Adrenal gland (tissue), 12 donors: ENCODE results near the gene PRMT2. TPM values are rescaled to one million over a fixed set of nuclear protein-coding genes. Genes with fewer than 3 reads are reported as not detected.

Experiments used
- DNase-seq, 7 donors: peaks; one replicate each; pipeline ENCODE4 v3.0.0-alpha.2; 2019 to 2020
- H3K27ac ChIP-seq, 5 donors: fragments of 200-600 bp; sonication (generic) in 4 of 5; 1 replicate in 3 of 5; 2 replicates in 2 of 5; pipeline versions ENCODE4 v1.5.1 to v1.8.0; 2016 to 2020; ENCODE audit warnings: mild to moderate bottlenecking in 1 of 5
- H3K27me3 ChIP-seq: fragments of 200-600 bp; 2 replicates; pipeline ENCODE4 v1.8.0; 2021
- H3K36me3 ChIP-seq, 2 donors: fragments of 200-600 bp; replicated peaks in 1 of 2; 1 replicate in 1 of 2; 2 replicates in 1 of 2; pipeline versions ENCODE4 v1.5.1 to v1.8.0; 2018 to 2022
- H3K4me1 ChIP-seq, 2 donors: fragments of 200-600 bp; replicated peaks in 1 of 2; 1 replicate in 1 of 2; 2 replicates in 1 of 2; pipeline versions ENCODE4 v1.5.1 to v1.8.0; 2018 to 2021
- H3K4me3 ChIP-seq, 4 donors: fragments of 200-600 bp; sonication (generic) in 3 of 4; one replicate each; pipeline ENCODE4 v1.5.1; 2016 to 2018
- H3K9me3 ChIP-seq, 3 donors: fragments of 200-600 bp; sonication (generic) in 1 of 3; replicated peaks in 1 of 3; 1 replicate in 2 of 3; 2 replicates in 1 of 3; pipeline versions ENCODE4 v1.5.1 to v1.8.0; 2016 to 2021
- POLR2A ChIP-seq, 2 donors: fragments of 450-650 bp; IDR thresholded peaks; one replicate each; pipeline ENCODE4 v1.6.1; 2017; ENCODE audit warnings: antibody characterized with exemption in 2 of 2, mild to moderate bottlenecking in 2 of 2, moderate library complexity in 1 of 2
- WGBS, 4 donors: extraction: QIAGEN DNeasy Blood & Tissue Kit in 2 of 4; methylation state at CpG; one replicate each; pipeline versions ENCODE4 v1.1.5 to v1.1.7; 2013 to 2017; 5-methylcytosine and 5-hydroxymethylcytosine counted together
- intact Hi-C, 2 donors: fragments of 100-400 bp; cut with DNase I; formaldehyde crosslinking; loops; one replicate each; pipeline versions ENCODE4 v1.14.1 to v1.15.0; 2022 to 2023
- polyA plus RNA-seq, 3 donors: library from polyadenylated mRNA; stranded (reverse); fragments of 200-250 nt in 2 of 3; fragments of 350-450 nt in 1 of 3; fragmentation: Illumina TruSeq in 1 of 3; extraction: RNeasy Lipid Tissue Mini Kit (QIAGEN cat#74804) in 1 of 3; gene quantifications; one replicate each; pipeline ENCODE4 v1.2.3, GENCODE V29; 2013 to 2014
- total RNA-seq, 9 donors: library from RNA; depleted of rRNA in 4 of 9; stranded (reverse); fragments of >200 nt in 4 of 9; fragments of 120-200 nt in 1 of 9; fragmentation: NEBNext Ultra II Directional in 1 of 9; extraction: Animal tissue kit (Norgen Biotek cat#: 25700) in 1 of 9; gene quantifications; one replicate each; pipeline versions ENCODE4 v1.1.0 to v1.2.4, GENCODE V29; 2013 to 2023
- TF ChIP-seq, protein P1 (sequence below), 6 experiments: fragments of 450-650 bp in 4 of 6; fragments of 200-600 bp in 2 of 6; sonication (generic) in 1 of 6; IDR thresholded peaks; 1 replicate in 5 of 6; 2 replicates in 1 of 6; pipeline versions ENCODE4 v1.5.1 to v1.8.0; 2016 to 2021; ENCODE audit warnings: antibody characterized with exemption in 6 of 6, mild to moderate bottlenecking in 2 of 6, moderate library complexity in 1 of 6
- donor health status: healthy with polysubstance abuse.
- donor health status: Bipolar disorder and iron deficiency.
- donor health status: DM: yes; HTN: yes; CAD: no.
- donor health status: DM: no; HTN: no; CAD: no.
- donor health status: DM: no; HTN: no; CAD: no.
- donor health status: DM: yes; HTN: yes; CAD: no.

PRMT2 gene
- total and polyA plus RNA-seq, 12 donors = 47.4 to 115 (median 74.5) TPM

GRCh38 chr21:46641656-46642055, 6.2 kb downstream of the PRMT2 start:
- no peak overlapping the region for H3K27ac ChIP-seq
- no peak for TF ChIP-seq POLR2A (IDR thresholded peaks at IDR 0.05)
- TF ChIP-seq, protein P1, sequence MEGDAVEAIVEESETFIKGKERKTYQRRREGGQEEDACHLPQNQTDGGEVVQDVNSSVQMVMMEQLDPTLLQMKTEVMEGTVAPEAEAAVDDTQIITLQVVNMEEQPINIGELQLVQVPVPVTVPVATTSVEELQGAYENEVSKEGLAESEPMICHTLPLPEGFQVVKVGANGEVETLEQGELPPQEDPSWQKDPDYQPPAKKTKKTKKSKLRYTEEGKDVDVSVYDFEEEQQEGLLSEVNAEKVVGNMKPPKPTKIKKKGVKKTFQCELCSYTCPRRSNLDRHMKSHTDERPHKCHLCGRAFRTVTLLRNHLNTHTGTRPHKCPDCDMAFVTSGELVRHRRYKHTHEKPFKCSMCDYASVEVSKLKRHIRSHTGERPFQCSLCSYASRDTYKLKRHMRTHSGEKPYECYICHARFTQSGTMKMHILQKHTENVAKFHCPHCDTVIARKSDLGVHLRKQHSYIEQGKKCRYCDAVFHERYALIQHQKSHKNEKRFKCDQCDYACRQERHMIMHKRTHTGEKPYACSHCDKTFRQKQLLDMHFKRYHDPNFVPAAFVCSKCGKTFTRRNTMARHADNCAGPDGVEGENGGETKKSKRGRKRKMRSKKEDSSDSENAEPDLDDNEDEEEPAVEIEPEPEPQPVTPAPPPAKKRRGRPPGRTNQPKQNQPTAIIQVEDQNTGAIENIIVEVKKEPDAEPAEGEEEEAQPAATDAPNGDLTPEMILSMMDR (IDR thresholded peaks at IDR 0.05) = no peak
- H3K9me3 ChIP-seq = no peaks in the 10 kb centered on the region
- H3K36me3 ChIP-seq = peaks cover 0 to 44% of the 10 kb centered on the region in 2 donors
- H3K4me3 ChIP-seq = no peak overlapping the region
- no peaks in the 10 kb centered on the region for H3K27me3 ChIP-seq
- peaks cover 3 to 22% of the 10 kb centered on the region in 2 donors for H3K4me1 ChIP-seq
- 74 to 78% (median 76%) methylated on average over 7 to 8 of the region's 8 CpGs for WGBS, 4 donors
- intact Hi-C loops = no loop called here
- DNase-seq = no peak

GRCh38 chr21:46643379-46644177, 8.1 kb downstream of the PRMT2 start:
- Histone ChIP-seq H3K36me3 (peaks cover 0 to 63% of the 10 kb centered on the region in 2 donors), H3K27me3 (no peaks in the 10 kb centered on the region), H3K27ac (no peak overlapping the region), H3K4me3 (no peak overlapping the region), H3K4me1 (peaks cover 0 to 7% of the 10 kb centered on the region in 2 donors), H3K9me3 (no peaks in the 10 kb centered on the region)
- DNase-seq = no peak
- TF ChIP-seq, protein P1 (IDR thresholded peaks at IDR 0.05) = no peak
- TF ChIP-seq POLR2A (IDR thresholded peaks at IDR 0.05) = no peak
- 84 to 88% (median 87%) methylated on average over 11 to 12 of the region's 12 CpGs for WGBS, 4 donors
- intact Hi-C loops = no loop called here

GRCh38 chr21:46645840-46646239, 10.4 kb downstream of the PRMT2 start:
- Histone ChIP-seq H3K27ac (no peak overlapping the region), H3K4me3 (no peak overlapping the region), H3K27me3 (no peaks in the 10 kb centered on the region), H3K4me1 (no peaks in the 10 kb centered on the region), H3K36me3 (peaks cover 0 to 84% of the 10 kb centered on the region in 2 donors), H3K9me3 (no peaks in the 10 kb centered on the region)
- 91 to 98% (median 97%) methylated on average over 5 of the region's 5 CpGs for WGBS, 4 donors
- no peak for DNase-seq
- TF ChIP-seq, protein P1 (IDR thresholded peaks at IDR 0.05) = no peak
- TF ChIP-seq POLR2A (IDR thresholded peaks at IDR 0.05) = no peak
- intact Hi-C loops = no loop called here

- H3K4me3 ChIP-seq = no peak overlapping the region
- H3K36me3 ChIP-seq = peaks cover 0 to 82% of the 10 kb centered on the region in 2 donors
- TF ChIP-seq, protein P1 (IDR thresholded peaks at IDR 0.05) = no peak
- no peak for TF ChIP-seq POLR2A (IDR thresholded peaks at IDR 0.05)
- no peaks in the 10 kb centered on the region for H3K9me3 ChIP-seq
- no peak for DNase-seq
- H3K27me3 ChIP-seq = no peaks in the 10 kb centered on the region
- H3K27ac ChIP-seq = no peak overlapping the region
- intact Hi-C loops = no loop called here
- H3K4me1 ChIP-seq = no peaks in the 10 kb centered on the region
- WGBS, 4 donors = 93 to 97% (median 96%) methylated on average over 9 of the region's 9 CpGs
Observed at GRCh38 chr21:46646541-46647154, 11.2 kb downstream of the PRMT2 start.
